GM23338 (cell line): ENCODE measurements around the gene SPTB. TPM values are rescaled to one million over a fixed set of nuclear protein-coding genes. Genes with fewer than 3 reads are reported as not detected.

Experiments
- CREB1 ChIP-seq: fragments of 250-450 bp; sonication (Bioruptor Pico); IDR thresholded peaks from 2 replicates; pipeline ENCODE4 v1.5.0; 2020; ENCODE audit warnings: low read depth, mild to moderate bottlenecking, moderate library complexity
- CTCF ChIP-seq, 2 experiments: fragments of 200-600 bp in 1 of 2; sonication (generic) in 1 of 2; conservative IDR thresholded peaks; 2 replicates each; pipeline versions ENCODE4 v1.5.1 to v1.6.1; 2016 to 2017; ENCODE audit warnings: antibody characterized with exemption in 2 of 2, low read depth in 2 of 2, mild to moderate bottlenecking in 2 of 2, moderate library complexity in 1 of 2
- ETS1 ChIP-seq: IDR thresholded peaks from 2 replicates; pipeline ENCODE4 v1.6.1; 2016; ENCODE audit warnings: antibody characterized with exemption
- EZH2 ChIP-seq: fragments of 200-600 bp; sonication (generic); IDR thresholded peaks from one replicate; pipeline ENCODE4 v1.8.0; 2017; ENCODE audit warnings: antibody characterized with exemption, mild to moderate bottlenecking, low read depth; ENCODE audit not compliant: unreplicated experiment
- ZNF462 ChIP-seq: fragments of 250-450 bp; sonication (Bioruptor Pico); IDR thresholded peaks from 2 replicates; pipeline ENCODE4 v1.5.0; 2020; ENCODE audit warnings: mild to moderate bottlenecking, moderate library complexity
- polyA plus RNA-seq: library from polyadenylated mRNA; unstranded; fragments of >200 nt; fragmentation: Nextera tagmentation; extraction: Ambion mirVana; gene quantifications from 2 replicates; pipeline ENCODE4 v1.2.1, GENCODE V29; 2016
- total RNA-seq: library from RNA; depleted of rRNA; stranded (reverse); fragments of >200 nt; shearing (Covaris generic); gene quantifications from 2 replicates; pipeline ENCODE4 v1.2.3, GENCODE V29; 2014

Gene SPTB
- total and polyA plus RNA-seq, 2 experiments from 2014 or later, result 1.1 to 1.9 TPM

- TF ChIP-seq ZNF462 (CRISPR knock-in tag), result no peak
- no peak for TF ChIP-seq CTCF (conservative IDR thresholded peaks at IDR 0.05; ENCODE audit: low read depth in 2 of 2)
- no peak for TF ChIP-seq EZH2
- no peak for TF ChIP-seq ETS1
- no peak for TF ChIP-seq CREB1 (CRISPR knock-in tag)
Measured at GRCh38 chr14:64723691-64724577, 155.8 kb downstream of the SPTB start (continued).
